PFSK-1 (cell line): ENCODE results near the gene ZSCAN5B.

Experiments
- FOXP2 ChIP-seq: optimal IDR thresholded peaks from 2 replicates; pipeline ENCODE3; 2011; ENCODE audit warnings: borderline replicate concordance, control low read depth, inconsistent platforms; ENCODE audit not compliant: insufficient read depth; ENCODE audit errors: extremely low read length, extremely low read depth
- POLR2AphosphoS5 ChIP-seq: IDR thresholded peaks from 2 replicates; pipeline ENCODE4 v1.6.1; 2012; ENCODE audit warnings: low read depth, mild to moderate bottlenecking, control low read depth, low read length, moderate library complexity
- SIN3A ChIP-seq: IDR thresholded peaks from 2 replicates; pipeline ENCODE4 v1.6.1; 2012; ENCODE audit warnings: mild to moderate bottlenecking, low read length, moderate library complexity, borderline replicate concordance; ENCODE audit not compliant: insufficient read depth
- TAF1 ChIP-seq: IDR thresholded peaks from 2 replicates; pipeline ENCODE4 v1.6.1; 2012; ENCODE audit warnings: low read length, control low read depth, borderline replicate concordance; ENCODE audit not compliant: insufficient read depth
- TF ChIP-seq, protein P1 (sequence below), 2 experiments: IDR thresholded peaks; 2 replicates each; pipeline versions ENCODE4 v1.6.1 to v1.8.0; 2011 to 2012; ENCODE audit warnings: low read depth in 2 of 2, low read length in 2 of 2, control low read depth in 1 of 2, inconsistent platforms in 1 of 2, mild to moderate bottlenecking in 1 of 2, moderate library complexity in 1 of 2; ENCODE audit not compliant: insufficient read depth in 1 of 2

Gene ZSCAN5B

DNA sequence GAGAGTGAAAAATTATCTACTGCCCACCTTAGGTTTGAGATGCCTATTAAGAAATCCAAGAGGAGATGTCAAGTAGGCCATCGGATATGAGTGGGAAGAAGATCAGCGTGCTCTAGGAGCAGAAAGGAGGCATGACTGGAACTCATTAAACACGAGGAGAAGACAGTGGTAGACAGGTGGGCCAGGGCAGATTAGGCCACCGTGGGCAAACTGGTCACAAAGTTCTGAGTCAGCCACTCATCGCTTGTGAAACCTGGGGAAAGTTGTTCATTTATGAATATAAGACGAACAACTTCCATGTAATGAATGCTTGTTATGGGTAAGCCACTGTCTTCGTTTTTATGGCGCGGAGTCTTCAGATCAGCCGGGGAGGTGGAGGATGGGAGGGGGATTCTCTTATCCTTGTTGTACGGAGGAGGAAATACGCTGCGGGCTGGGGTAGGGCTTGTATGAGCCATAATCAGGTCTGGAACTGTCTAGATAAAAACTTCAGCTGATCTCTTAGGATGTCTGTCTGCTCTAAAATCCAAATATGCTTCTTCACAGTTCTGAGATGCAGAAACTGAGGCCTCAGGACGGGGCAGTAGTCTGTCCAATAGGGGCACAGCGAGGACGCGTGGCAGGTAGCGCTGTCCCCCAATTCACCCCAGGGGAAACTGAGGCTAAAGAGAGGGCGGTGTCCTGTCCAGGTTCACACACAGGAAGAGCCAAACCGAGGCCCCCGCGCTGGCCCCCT lies 57.6 kb downstream of the ZSCAN5B start:
- TF ChIP-seq FOXP2 (no peak), TAF1 (no peak), POLR2AphosphoS5 (no peak; the same call in 1 of the 2 replicates), SIN3A (no peak)
- TF ChIP-seq, protein P1, sequence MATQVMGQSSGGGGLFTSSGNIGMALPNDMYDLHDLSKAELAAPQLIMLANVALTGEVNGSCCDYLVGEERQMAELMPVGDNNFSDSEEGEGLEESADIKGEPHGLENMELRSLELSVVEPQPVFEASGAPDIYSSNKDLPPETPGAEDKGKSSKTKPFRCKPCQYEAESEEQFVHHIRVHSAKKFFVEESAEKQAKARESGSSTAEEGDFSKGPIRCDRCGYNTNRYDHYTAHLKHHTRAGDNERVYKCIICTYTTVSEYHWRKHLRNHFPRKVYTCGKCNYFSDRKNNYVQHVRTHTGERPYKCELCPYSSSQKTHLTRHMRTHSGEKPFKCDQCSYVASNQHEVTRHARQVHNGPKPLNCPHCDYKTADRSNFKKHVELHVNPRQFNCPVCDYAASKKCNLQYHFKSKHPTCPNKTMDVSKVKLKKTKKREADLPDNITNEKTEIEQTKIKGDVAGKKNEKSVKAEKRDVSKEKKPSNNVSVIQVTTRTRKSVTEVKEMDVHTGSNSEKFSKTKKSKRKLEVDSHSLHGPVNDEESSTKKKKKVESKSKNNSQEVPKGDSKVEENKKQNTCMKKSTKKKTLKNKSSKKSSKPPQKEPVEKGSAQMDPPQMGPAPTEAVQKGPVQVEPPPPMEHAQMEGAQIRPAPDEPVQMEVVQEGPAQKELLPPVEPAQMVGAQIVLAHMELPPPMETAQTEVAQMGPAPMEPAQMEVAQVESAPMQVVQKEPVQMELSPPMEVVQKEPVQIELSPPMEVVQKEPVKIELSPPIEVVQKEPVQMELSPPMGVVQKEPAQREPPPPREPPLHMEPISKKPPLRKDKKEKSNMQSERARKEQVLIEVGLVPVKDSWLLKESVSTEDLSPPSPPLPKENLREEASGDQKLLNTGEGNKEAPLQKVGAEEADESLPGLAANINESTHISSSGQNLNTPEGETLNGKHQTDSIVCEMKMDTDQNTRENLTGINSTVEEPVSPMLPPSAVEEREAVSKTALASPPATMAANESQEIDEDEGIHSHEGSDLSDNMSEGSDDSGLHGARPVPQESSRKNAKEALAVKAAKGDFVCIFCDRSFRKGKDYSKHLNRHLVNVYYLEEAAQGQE (IDR thresholded peaks at IDR 0.05; ENCODE audit: insufficient read depth in 1 of 2, low read depth in 2 of 2, low read length in 2 of 2) = no peak
